IPS-15b (cell line): ENCODE measurements around the gene GTF3C5.
"Not testable (repeated sequence)": the region's sequence is repeated elsewhere in the genome, so short reads cannot be mapped to it uniquely, and the experiment has no call there.

Experiments
- H3K27me3 ChIP-seq: one replicate; pipeline ENCODE4 v1.6.1; 2013; ENCODE audit warnings: low read length; ENCODE audit not compliant: control insufficient read depth, insufficient read depth
- H3K36me3 ChIP-seq: one replicate; pipeline ENCODE4 v1.6.1; 2013; ENCODE audit warnings: low read length; ENCODE audit not compliant: control insufficient read depth, insufficient read depth
- H3K4me1 ChIP-seq: one replicate; pipeline ENCODE4 v1.6.1; 2013; ENCODE audit warnings: mild to moderate bottlenecking, low read length; ENCODE audit not compliant: control insufficient read depth, insufficient read depth
- H3K4me3 ChIP-seq: one replicate; pipeline ENCODE4 v1.5.1; 2013; ENCODE audit warnings: low read depth, low read length
- H3K9ac ChIP-seq: one replicate; pipeline ENCODE4 v1.6.1; 2013; ENCODE audit warnings: low read depth, mild to moderate bottlenecking, low read length
- H3K9me3 ChIP-seq: one replicate; pipeline ENCODE4 v1.6.1; 2013; ENCODE audit warnings: mild to moderate bottlenecking, low read length; ENCODE audit not compliant: control insufficient read depth, insufficient read depth

GTF3C5 gene

DNA sequence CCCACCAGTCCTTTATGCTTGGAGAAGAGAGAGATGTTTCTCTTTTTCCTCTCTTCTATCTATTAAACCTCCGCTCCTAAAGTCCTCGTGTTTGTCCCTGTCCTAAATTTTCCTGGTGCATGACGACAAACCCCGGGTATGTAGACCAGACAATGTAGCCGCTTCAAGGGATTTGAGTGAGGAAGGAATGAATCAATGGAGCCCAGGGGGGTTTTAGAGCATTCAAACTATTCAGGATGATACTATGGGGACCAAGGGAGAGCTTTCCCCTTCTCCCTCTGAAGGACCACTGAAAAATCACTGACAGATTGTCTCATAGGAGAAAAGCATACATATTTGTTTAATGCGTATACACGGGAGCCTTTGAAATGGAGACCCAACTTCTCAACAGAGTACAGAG is 49.4 kb downstream of the GTF3C5 start:
- Histone ChIP-seq H3K36me3 (no peaks in the 10 kb centered on the region), H3K4me3 (no peak overlapping the region), H3K4me1 (no peaks in the 10 kb centered on the region), H3K27me3 (no peaks in the 10 kb centered on the region), H3K9ac (no peak overlapping the region), H3K9me3 (no peaks in the 10 kb centered on the region)

DNA sequence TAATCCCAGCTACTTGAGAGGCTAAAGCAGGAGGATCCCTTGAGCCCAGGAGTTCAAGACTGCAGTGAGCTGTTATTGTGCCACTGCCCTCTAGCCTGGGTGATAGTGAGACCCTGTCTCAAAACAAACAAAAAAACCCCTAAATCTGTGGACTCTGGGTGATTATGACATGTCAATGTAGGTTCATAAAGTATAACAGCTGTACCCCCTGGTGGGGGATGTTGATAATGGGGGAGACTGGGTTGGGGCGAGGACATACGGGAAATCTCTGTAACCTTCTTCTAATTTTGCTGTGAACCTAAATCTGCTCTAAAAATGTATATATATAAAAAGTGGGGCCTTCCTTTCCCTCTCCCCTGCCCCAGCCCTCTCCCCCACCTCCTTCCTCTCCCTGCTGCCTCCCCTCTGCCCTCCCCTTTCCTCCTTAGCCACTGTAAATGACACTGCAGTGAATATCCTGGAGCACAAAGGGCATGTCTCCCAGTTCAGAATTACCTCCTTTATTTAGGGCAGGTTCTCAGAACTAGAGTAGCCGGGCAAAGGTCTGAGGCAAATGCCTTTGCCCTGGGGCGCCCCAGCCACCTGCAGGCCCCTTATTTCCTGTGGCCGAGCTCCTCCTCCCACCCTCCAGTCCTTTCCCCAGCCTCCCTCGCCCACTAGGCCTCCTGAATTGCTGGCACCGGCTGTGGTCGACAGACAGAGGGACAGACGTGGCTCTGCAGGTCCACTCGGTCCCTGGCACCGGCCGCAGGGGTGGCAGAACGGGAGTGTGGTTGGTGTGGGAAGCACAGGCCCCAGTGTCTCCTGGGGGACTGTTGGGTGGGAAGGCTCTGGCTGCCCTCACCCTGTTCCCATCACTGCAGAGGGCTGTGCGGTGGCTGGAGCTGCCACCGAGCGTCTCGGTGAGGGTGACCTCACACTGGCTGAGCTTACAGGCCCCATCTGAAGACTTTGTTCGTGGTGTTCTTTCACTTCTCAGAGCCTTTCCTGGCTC is 50.3 kb downstream of the GTF3C5 start:
- H3K27me3 ChIP-seq, H3K36me3 ChIP-seq, H3K4me1 ChIP-seq, H3K4me3 ChIP-seq, H3K9me3 ChIP-seq, H3K9ac ChIP-seq: not testable (repeated sequence)

DNA sequence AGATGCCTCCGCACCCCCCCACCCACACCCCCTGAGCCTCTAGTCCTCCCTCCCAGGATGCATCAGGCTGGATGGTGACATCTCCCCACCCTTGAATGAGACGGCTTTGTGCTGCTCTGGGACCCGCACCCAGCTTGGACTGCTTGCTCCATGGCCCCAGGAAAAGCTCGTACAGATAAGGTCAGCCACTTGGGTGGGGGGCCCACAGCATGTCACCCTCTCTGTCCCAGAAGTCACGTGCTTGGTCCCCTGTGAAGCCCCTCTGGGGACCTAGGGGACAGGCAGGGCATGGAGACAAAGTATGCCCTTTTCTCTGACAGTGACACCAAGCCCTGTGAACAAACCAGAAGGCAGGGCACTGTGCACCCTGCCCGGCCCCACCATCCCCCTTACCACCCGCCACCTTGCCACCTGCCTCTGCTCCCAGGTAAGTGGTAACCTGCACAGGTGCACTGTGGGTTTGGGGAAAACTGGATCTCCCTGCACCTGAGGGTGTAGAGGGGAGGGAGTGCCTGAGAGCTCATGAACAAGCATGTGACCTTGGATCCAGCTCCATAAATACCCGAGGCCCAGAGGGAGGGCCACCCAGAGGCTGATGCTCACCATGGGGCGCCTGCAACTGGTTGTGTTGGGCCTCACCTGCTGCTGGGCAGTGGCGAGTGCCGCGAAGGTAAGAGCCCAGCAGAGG is 51.3 kb downstream of the GTF3C5 start:
- H3K9ac ChIP-seq, H3K36me3 ChIP-seq, H3K27me3 ChIP-seq, H3K4me1 ChIP-seq, H3K9me3 ChIP-seq, H3K4me3 ChIP-seq: not testable (repeated sequence)

DNA sequence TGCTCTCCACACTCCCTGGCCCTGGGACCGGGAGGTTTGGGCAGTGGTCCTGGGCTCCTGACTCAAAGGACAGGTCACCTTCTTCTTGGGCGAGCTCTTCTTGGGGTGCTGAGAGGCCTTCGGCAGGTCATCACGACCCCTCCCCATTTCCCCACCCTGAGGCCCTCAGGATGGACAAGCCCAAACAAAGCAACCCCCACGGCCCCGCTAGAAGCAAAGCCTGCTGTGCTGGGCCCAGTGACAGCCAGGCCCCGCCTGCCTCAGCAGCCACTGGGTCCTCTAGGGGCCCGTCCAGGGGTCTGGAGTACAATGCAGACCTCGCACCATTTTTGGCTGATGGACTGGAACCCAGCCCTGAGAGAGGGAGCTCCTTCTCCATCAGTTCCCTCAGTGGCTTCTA is 52.9 kb downstream of the GTF3C5 start:
- not testable (repeated sequence) for H3K4me1 ChIP-seq, H3K9ac ChIP-seq, H3K27me3 ChIP-seq, H3K36me3 ChIP-seq, H3K9me3 ChIP-seq, H3K4me3 ChIP-seq

DNA sequence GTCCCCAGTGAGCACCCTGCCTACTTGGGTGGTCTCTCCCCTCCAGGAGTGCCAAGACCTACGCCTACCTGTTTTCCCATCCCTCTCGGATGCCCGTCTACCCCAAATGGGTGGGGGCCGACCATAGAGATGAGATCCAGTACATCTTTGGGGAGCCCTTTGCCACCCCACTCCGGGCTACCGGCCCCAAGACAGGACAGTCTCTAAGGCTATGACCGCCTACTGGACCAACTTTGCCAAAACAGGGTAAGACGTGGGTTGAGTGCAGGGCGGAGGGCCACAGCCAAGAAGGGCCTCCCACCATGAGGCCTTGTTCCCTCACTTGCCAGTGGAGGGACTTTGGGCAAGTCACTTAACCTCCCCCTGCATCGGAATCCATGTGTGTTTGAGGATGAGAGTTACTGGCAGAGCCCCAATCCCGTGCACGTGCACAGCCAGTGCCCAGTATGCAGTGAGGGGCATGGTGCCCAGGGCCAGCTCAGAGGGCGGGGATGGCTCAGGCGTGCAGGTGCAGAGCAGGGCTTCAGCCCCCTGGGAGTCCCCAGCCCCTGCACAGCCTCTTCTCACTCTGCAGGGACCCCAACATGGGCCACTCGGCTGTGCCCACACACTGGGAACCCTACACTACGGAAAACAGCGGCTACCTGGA is 55.5 kb downstream of the GTF3C5 start:
- not testable (repeated sequence) for H3K27me3 ChIP-seq, H3K4me3 ChIP-seq, H3K4me1 ChIP-seq, H3K9ac ChIP-seq, H3K9me3 ChIP-seq, H3K36me3 ChIP-seq

DNA sequence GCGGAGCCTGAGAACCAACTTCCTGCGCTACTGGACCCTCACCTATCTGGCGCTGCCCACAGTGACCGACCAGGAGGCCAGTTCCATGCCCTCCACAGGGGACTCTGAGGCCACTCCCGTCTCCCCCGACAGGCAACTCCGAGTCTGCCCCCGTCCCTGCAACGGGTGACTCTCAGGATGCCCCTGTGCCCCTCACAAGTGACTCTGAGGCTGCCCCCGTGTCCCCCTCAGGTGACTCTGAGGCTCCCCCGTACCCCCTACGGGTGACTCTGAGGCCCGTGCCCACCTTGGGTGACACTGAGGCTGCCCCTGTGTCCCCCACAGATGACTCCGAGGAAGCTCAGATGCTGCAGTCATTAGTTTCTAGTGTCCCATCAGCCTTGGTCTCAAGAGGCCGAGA is 56.1 kb downstream of the GTF3C5 start:
- no peaks in the 10 kb centered on the region for H3K36me3 ChIP-seq
- H3K9ac ChIP-seq = no peak overlapping the region
- no peaks in the 10 kb centered on the region for H3K4me1 ChIP-seq
- H3K9me3 ChIP-seq = no peaks in the 10 kb centered on the region
- H3K4me3 ChIP-seq = no peak overlapping the region
- no peaks in the 10 kb centered on the region for H3K27me3 ChIP-seq

DNA sequence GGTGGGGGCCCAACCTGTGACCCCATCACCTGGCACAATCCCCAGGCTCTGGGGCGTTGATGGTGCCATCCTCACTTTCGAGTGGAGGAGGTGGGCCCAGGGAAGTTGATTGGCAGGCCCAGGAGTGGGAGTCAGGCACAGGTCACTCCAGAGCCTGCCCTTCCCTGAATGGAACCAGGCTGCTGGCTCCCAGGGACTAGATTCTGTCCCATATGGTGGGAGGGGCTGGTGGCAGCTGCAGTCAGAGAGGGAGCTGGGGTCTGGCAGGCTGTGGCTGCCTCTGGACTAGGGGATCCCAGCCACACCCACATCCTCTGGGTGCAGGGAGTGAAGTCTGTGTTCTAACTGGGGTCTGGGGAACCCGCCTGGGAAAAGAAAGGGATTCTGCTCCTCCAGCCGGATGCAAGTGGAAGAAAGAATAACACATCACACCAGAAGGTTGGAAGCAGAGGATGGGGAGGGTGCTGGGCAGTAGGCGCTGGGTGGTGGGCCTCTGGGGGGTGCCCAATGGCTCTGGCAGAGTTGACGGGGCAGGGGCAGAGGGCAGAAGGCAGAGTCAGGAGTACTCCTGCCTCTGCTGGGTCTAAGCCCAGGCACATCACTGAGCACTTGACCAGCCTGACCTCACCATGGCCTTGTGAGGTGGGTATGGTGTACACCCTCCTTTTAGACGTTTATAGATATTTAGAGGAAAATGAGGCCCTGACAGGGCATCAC is 56.8 kb downstream of the GTF3C5 start:
- no peaks in the 10 kb centered on the region for H3K36me3 ChIP-seq
- H3K9me3 ChIP-seq = no peaks in the 10 kb centered on the region
- H3K4me1 ChIP-seq = no peaks in the 10 kb centered on the region
- no peak overlapping the region for H3K9ac ChIP-seq
- no peaks in the 10 kb centered on the region for H3K27me3 ChIP-seq
- H3K4me3 ChIP-seq = no peak overlapping the region

DNA sequence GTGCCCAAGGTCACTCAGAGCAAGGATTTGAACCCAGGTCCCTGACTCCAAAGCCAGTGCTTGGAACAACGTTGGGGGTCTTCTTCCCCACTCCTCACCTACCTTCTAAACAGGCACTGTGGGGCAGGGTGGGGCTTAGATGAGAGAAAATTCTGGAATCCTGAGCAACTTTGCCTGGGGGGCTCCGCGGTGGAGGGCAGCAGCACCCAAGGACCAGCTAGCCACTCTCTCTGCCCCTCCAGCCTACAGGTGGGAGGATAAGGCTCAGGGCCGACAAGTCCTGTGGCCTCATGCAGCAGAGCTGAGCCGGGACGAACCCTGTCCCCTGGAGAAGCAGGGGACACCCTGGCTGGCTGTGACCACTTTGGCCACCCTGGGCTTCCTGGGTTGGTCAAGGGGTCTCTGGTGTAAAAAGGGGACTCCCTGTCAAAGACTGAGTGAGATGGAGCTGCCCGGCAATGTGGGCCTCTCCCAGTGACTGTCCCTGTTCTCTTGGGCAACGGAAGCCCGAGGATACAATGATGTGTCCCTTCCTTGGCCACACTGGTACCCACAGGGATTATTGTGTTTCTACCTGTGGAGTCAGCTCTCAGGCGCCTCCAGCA is 57.5 kb downstream of the GTF3C5 start:
- Histone ChIP-seq H3K4me1 (no peaks in the 10 kb centered on the region), H3K9me3 (no peaks in the 10 kb centered on the region), H3K27me3 (no peaks in the 10 kb centered on the region), H3K9ac (no peak overlapping the region), H3K4me3 (no peak overlapping the region), H3K36me3 (no peaks in the 10 kb centered on the region)

DNA sequence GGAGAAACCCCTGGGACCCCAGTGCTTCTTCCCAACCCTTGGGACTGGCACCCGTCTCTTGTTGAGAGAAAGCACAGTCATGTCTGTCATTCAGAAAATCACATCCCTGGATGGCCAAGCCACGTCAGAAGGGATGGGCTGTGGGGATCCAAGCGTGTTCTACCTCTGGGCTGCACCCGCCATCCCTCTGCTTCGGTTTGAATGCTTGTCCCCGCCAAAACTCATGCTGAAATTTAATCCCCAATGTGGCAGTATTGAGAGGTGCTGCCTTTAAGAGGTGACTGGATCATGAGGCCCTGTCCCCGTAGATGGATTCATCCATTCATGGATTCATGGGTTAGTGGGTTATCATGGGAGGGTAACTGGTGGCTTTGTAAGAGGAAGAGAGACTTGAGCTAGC is 58.0 kb downstream of the GTF3C5 start:
- Histone ChIP-seq H3K36me3 (no peaks in the 10 kb centered on the region), H3K27me3 (no peaks in the 10 kb centered on the region), H3K9ac (no peak overlapping the region)

DNA sequence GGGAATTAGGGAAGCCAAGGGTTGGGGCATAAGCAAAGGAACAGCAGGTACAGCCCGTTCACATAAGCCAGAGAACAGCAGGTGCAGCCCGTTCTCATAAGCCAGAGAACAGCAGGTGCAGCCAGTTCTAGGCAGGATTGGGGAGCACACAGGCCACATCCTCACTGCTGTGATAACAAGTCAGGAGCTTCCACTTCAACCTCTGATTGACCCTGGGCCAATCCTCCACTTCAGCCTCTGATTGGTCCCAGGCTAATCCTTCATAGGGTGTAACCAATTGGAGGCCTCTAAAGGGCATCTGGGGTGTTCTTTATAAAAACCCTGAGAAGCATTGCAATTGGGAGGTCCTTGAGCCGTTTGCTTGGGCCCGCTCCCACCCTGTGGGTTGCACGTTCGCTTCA is 58.5 kb downstream of the GTF3C5 start:
- no peaks in the 10 kb centered on the region for H3K9me3 ChIP-seq
- no peak overlapping the region for H3K9ac ChIP-seq
- no peaks in the 10 kb centered on the region for H3K27me3 ChIP-seq
- no peaks in the 10 kb centered on the region for H3K36me3 ChIP-seq
- no peak overlapping the region for H3K4me3 ChIP-seq
- H3K4me1 ChIP-seq = no peaks in the 10 kb centered on the region

More for the DNA sequence above, 58.0 kb downstream of the GTF3C5 start:
- H3K9me3 ChIP-seq = no peaks in the 10 kb centered on the region
- no peaks in the 10 kb centered on the region for H3K4me1 ChIP-seq
- H3K4me3 ChIP-seq = no peak overlapping the region

DNA sequence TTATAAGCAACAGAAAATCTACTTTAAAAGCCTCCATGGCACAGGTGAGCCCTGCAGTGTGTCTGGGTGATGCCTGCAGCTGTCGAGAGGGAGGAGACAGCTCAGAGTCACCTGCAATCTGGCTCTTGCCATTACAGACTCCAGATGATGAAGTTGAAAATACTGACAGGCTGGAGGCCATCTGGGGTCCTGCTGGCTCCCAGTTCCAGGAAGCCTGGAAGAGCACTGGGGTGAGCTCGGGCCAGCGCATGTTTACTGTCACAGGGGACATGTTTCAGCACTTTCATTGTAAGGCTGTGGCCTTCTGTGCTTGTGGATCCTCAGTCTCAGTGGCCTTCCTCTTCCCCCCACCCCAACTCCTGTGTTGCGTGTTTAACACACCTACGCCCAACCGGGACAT is 59.4 kb downstream of the GTF3C5 start:
- no peaks in the 10 kb centered on the region for H3K27me3 ChIP-seq
- H3K9me3 ChIP-seq = no peaks in the 10 kb centered on the region
- no peak overlapping the region for H3K9ac ChIP-seq
- no peaks in the 10 kb centered on the region for H3K36me3 ChIP-seq
- no peaks in the 10 kb centered on the region for H3K4me1 ChIP-seq
- H3K4me3 ChIP-seq = no peak overlapping the region
